PC-9 (cell line): ENCODE results near the gene STPG1.

Source experiments
- EZH2 ChIP-seq: fragments of 200-600 bp; sonication (generic); IDR thresholded peaks from 2 replicates; pipeline ENCODE4 v1.8.0; 2017; ENCODE audit warnings: antibody characterized with exemption, low read depth
- TF ChIP-seq, protein P1 (sequence below): fragments of 200-600 bp; sonication (generic); conservative IDR thresholded peaks from 2 replicates; pipeline ENCODE4 v1.6.1; 2017; ENCODE audit warnings: mixed run types, antibody characterized with exemption, mild to moderate bottlenecking, moderate library complexity

DNA sequence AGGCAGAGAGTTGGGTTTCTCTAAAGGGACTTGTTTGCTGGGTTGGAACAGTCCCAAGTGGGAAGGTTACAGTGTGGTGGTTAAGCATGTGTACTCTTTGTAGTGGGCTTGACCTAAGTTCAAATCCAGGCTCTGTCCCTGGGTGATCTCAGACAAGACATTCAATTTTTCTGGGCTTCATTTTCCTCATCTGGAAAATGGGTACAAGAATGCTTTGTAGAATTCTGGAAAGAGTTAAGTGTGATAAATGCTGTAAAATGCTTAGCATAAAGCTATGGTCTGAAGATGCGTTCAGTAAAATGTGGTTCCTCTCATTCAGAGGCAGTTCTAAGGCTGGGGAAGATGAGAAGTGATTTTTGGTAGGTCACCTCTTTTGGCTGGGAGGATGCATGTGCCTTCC, 93.6 kb downstream of the STPG1 start:
- TF ChIP-seq, protein P1, sequence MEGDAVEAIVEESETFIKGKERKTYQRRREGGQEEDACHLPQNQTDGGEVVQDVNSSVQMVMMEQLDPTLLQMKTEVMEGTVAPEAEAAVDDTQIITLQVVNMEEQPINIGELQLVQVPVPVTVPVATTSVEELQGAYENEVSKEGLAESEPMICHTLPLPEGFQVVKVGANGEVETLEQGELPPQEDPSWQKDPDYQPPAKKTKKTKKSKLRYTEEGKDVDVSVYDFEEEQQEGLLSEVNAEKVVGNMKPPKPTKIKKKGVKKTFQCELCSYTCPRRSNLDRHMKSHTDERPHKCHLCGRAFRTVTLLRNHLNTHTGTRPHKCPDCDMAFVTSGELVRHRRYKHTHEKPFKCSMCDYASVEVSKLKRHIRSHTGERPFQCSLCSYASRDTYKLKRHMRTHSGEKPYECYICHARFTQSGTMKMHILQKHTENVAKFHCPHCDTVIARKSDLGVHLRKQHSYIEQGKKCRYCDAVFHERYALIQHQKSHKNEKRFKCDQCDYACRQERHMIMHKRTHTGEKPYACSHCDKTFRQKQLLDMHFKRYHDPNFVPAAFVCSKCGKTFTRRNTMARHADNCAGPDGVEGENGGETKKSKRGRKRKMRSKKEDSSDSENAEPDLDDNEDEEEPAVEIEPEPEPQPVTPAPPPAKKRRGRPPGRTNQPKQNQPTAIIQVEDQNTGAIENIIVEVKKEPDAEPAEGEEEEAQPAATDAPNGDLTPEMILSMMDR, result no peak
- TF ChIP-seq EZH2, result no peak
